Measurements from ENCODE around the gene SYNDIG1. TPM values are rescaled to one million over a fixed set of nuclear protein-coding genes. Genes with fewer than 3 reads are reported as not detected.

Gene SYNDIG1
- total RNA-seq, 4 donors from 2014 or later, result 0.27 to 0.32 TPM; not detected in 2

- TF ChIP-seq POLR2A (IDR thresholded peaks at IDR 0.05), result no peak
- no peak for TF ChIP-seq EP300 (IDR thresholded peaks at IDR 0.05; ENCODE audit: low read depth)
- TF ChIP-seq CTCF (IDR thresholded peaks at IDR 0.05), result no peak
- TF ChIP-seq POLR2AphosphoS5 (IDR thresholded peaks at IDR 0.05), result no peak
- in situ Hi-C loops (cut with MboI; ENCODE audit: low pct_ligation_motif_present in 1 of 4, low pct_unique_long_range_greater_than_20kb in 1 of 4, low sequenced_read_pairs in 3 of 4), result no loop called here
Observed at GRCh38 chr20:24659835-24660234, 190.4 kb downstream of the SYNDIG1 start.

GRCh38 chr20:24660651-24661050 lies 191.2 kb downstream of the SYNDIG1 start:
- no peaks in the 10 kb centered on the region for H3K4me1 ChIP-seq
- no peaks in the 10 kb centered on the region for H3K9me3 ChIP-seq
- no peak overlapping the region for H3K4me3 ChIP-seq
- intact Hi-C loops (cut with DNase I; ENCODE audit: low total_unique reads) (no loop called here), in situ Hi-C loops (cut with MboI; ENCODE audit: low pct_ligation_motif_present in 1 of 4, low pct_unique_long_range_greater_than_20kb in 1 of 4, low sequenced_read_pairs in 3 of 4) (no loop called here)
- TF ChIP-seq CTCF (IDR thresholded peaks at IDR 0.05) (no peak), EP300 (IDR thresholded peaks at IDR 0.05; ENCODE audit: low read depth) (no peak)
- no peaks in the 10 kb centered on the region for H3K36me3 ChIP-seq
- 91% methylated on average over 8 of the region's 8 CpGs; no CpG with 5 or more reads in 1 of the 2 donors for WGBS, 2 donors (ENCODE audit: low coverage in 1 of 2)
- no peak overlapping the region for H3K27ac ChIP-seq
- no peaks in the 10 kb centered on the region for H3K27me3 ChIP-seq
- no peak for DNase-seq

More at GRCh38 chr20:24659835-24660234, 190.4 kb downstream of the SYNDIG1 start:
- DNase-seq, result no peak
- no peaks in the 10 kb centered on the region for H3K36me3 ChIP-seq
- no peak overlapping the region for H3K27ac ChIP-seq
- intact Hi-C loops (cut with DNase I; ENCODE audit: low total_unique reads), result no loop called here
- H3K4me3 ChIP-seq, result no peak overlapping the region
- 86 to 92% methylated on average over 1 to 6 of the region's 6 CpGs for WGBS, 2 donors (ENCODE audit: low coverage in 1 of 2)
- H3K9me3 ChIP-seq, result no peaks in the 10 kb centered on the region
- H3K4me1 ChIP-seq, result no peaks in the 10 kb centered on the region
- no peaks in the 10 kb centered on the region for H3K27me3 ChIP-seq

GRCh38 chr20:24661255-24661654 lies 191.8 kb downstream of the SYNDIG1 start:
- in situ Hi-C loops (cut with MboI; ENCODE audit: low pct_ligation_motif_present in 1 of 4, low pct_unique_long_range_greater_than_20kb in 1 of 4, low sequenced_read_pairs in 3 of 4) (no loop called here), intact Hi-C loops (cut with DNase I; ENCODE audit: low total_unique reads) (no loop called here)
- WGBS, 2 donors (ENCODE audit: low coverage in 1 of 2), result 14 to 29% methylated on average over 1 of the region's 1 CpG
- Histone ChIP-seq H3K27me3 (no peaks in the 10 kb centered on the region), H3K4me3 (no peak overlapping the region), H3K27ac (no peak overlapping the region), H3K9me3 (no peaks in the 10 kb centered on the region), H3K36me3 (no peaks in the 10 kb centered on the region), H3K4me1 (no peaks in the 10 kb centered on the region)
- DNase-seq, result no peak
- no peak for TF ChIP-seq EP300 (IDR thresholded peaks at IDR 0.05; ENCODE audit: low read depth)
- no peak for TF ChIP-seq POLR2AphosphoS5 (IDR thresholded peaks at IDR 0.05)
- TF ChIP-seq CTCF (IDR thresholded peaks at IDR 0.05), result no peak
- no peak for TF ChIP-seq POLR2A (IDR thresholded peaks at IDR 0.05)

GRCh38 chr20:24662322-24662721 lies 192.9 kb downstream of the SYNDIG1 start:
- intact Hi-C loops (cut with DNase I; ENCODE audit: low total_unique reads) (no loop called here), in situ Hi-C loops (cut with MboI; ENCODE audit: low pct_ligation_motif_present in 1 of 4, low pct_unique_long_range_greater_than_20kb in 1 of 4, low sequenced_read_pairs in 3 of 4) (no loop called here)
- Histone ChIP-seq H3K9me3 (no peaks in the 10 kb centered on the region), H3K4me3 (no peak overlapping the region), H3K36me3 (no peaks in the 10 kb centered on the region), H3K27me3 (no peaks in the 10 kb centered on the region), H3K4me1 (no peaks in the 10 kb centered on the region), H3K27ac (no peak overlapping the region)
- 73 to 83% methylated on average over 2 to 8 of the region's 8 CpGs for WGBS, 2 donors (ENCODE audit: low coverage in 1 of 2)
- no peak for TF ChIP-seq POLR2A (IDR thresholded peaks at IDR 0.05)
- TF ChIP-seq POLR2AphosphoS5 (IDR thresholded peaks at IDR 0.05), result no peak
- TF ChIP-seq CTCF (IDR thresholded peaks at IDR 0.05), result no peak
- no peak for TF ChIP-seq EP300 (IDR thresholded peaks at IDR 0.05; ENCODE audit: low read depth)
- DNase-seq, result no peak

Measured in transverse colon (tissue), 4 donors.